Gastrocnemius medialis (tissue), 4 donors: ENCODE results near the gene SLCO4A1.

Source experiments
- POLR2A ChIP-seq, 2 donors: fragments of 450-650 bp; IDR thresholded peaks; one replicate each; pipeline ENCODE4 v1.6.1; 2017; ENCODE audit warnings: antibody characterized with exemption in 2 of 2, mild to moderate bottlenecking in 2 of 2, moderate library complexity in 2 of 2
- TF ChIP-seq, protein P1 (sequence below), 5 experiments: fragments of 450-650 bp in 3 of 5; fragments of 200-600 bp in 2 of 5; sonication (generic) in 2 of 5; IDR thresholded peaks in 4 of 5; conservative IDR thresholded peaks in 1 of 5; 1 replicate in 4 of 5; 2 replicates in 1 of 5; pipeline ENCODE4 v1.5.1; 2016 to 2019; ENCODE audit warnings: antibody characterized with exemption in 5 of 5, mild to moderate bottlenecking in 3 of 5, moderate library complexity in 3 of 5

DNA sequence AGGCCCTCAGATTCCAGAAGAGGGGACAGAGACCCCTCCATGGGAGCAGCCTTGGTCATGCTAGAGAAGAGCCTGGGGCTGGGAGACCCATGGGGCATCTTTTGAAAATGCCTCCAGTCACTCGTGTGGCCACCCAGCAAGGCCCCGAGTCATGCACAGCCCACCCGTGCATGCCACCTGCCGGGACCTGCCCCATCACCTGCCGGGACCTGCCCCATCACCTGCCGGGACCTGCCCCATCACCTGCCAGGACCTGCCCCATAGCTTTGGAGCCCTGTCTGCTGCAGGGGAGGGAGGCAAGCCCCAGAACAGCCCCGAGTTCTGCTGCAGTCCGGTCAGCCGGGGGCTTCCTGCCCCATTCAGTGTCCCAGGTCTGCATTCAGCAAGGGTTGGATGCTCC lies 37.5 kb upstream of the SLCO4A1 start:
- TF ChIP-seq, protein P1, sequence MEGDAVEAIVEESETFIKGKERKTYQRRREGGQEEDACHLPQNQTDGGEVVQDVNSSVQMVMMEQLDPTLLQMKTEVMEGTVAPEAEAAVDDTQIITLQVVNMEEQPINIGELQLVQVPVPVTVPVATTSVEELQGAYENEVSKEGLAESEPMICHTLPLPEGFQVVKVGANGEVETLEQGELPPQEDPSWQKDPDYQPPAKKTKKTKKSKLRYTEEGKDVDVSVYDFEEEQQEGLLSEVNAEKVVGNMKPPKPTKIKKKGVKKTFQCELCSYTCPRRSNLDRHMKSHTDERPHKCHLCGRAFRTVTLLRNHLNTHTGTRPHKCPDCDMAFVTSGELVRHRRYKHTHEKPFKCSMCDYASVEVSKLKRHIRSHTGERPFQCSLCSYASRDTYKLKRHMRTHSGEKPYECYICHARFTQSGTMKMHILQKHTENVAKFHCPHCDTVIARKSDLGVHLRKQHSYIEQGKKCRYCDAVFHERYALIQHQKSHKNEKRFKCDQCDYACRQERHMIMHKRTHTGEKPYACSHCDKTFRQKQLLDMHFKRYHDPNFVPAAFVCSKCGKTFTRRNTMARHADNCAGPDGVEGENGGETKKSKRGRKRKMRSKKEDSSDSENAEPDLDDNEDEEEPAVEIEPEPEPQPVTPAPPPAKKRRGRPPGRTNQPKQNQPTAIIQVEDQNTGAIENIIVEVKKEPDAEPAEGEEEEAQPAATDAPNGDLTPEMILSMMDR (IDR thresholded peaks at IDR 0.05 in 4 of 5, conservative IDR thresholded peaks at IDR 0.05 in 1 of 5), result no peak
- no peak for TF ChIP-seq POLR2A (IDR thresholded peaks at IDR 0.05)
